Keratinocyte (primary cell): Measurements from ENCODE around the gene TIAM2.

Experiments
- EZH2 ChIP-seq: IDR thresholded peaks from one replicate; pipeline ENCODE4 v1.6.1; 2012; ENCODE audit warnings: inconsistent platforms, mild to moderate bottlenecking, low read length, moderate library complexity
- TF ChIP-seq, protein P1 (sequence below), 3 experiments: IDR thresholded peaks in 1 of 3; conservative IDR thresholded peaks in 1 of 3; optimal IDR thresholded peaks in 1 of 3; 2 replicates in 2 of 3; 3 replicates in 1 of 3; pipeline versions ENCODE3 to v1.5.1; 2011; ENCODE audit warnings: low read length in 3 of 3, mild to moderate bottlenecking in 3 of 3, moderate library complexity in 2 of 3, control low read depth in 1 of 3, inconsistent platforms in 1 of 3; ENCODE audit not compliant: insufficient read depth in 2 of 3; ENCODE audit errors: extremely low read depth in 1 of 3

- TF ChIP-seq, protein P1, sequence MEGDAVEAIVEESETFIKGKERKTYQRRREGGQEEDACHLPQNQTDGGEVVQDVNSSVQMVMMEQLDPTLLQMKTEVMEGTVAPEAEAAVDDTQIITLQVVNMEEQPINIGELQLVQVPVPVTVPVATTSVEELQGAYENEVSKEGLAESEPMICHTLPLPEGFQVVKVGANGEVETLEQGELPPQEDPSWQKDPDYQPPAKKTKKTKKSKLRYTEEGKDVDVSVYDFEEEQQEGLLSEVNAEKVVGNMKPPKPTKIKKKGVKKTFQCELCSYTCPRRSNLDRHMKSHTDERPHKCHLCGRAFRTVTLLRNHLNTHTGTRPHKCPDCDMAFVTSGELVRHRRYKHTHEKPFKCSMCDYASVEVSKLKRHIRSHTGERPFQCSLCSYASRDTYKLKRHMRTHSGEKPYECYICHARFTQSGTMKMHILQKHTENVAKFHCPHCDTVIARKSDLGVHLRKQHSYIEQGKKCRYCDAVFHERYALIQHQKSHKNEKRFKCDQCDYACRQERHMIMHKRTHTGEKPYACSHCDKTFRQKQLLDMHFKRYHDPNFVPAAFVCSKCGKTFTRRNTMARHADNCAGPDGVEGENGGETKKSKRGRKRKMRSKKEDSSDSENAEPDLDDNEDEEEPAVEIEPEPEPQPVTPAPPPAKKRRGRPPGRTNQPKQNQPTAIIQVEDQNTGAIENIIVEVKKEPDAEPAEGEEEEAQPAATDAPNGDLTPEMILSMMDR (optimal IDR thresholded peaks at IDR 0.05 in 1 of 3, IDR thresholded peaks at IDR 0.05 in 1 of 3, conservative IDR thresholded peaks at IDR 0.05 in 1 of 3; ENCODE audit: extremely low read depth in 1 of 3, insufficient read depth in 2 of 3, low read length in 3 of 3), result no peak
- TF ChIP-seq EZH2, result no peak
These were observed 122.7 kb downstream of the TIAM2 start for GRCh38 chr6:155117785-155118184.
